PFSK-1 (cell line): ENCODE results near the gene TNFAIP2.

Source experiments
- FOXP2 ChIP-seq: optimal IDR thresholded peaks from 2 replicates; pipeline ENCODE3; 2011; ENCODE audit warnings: borderline replicate concordance, control low read depth, inconsistent platforms; ENCODE audit not compliant: insufficient read depth; ENCODE audit errors: extremely low read length, extremely low read depth
- POLR2AphosphoS5 ChIP-seq: IDR thresholded peaks from 2 replicates; pipeline ENCODE4 v1.6.1; 2012; ENCODE audit warnings: low read depth, mild to moderate bottlenecking, control low read depth, low read length, moderate library complexity
- SIN3A ChIP-seq: IDR thresholded peaks from 2 replicates; pipeline ENCODE4 v1.6.1; 2012; ENCODE audit warnings: mild to moderate bottlenecking, low read length, moderate library complexity, borderline replicate concordance; ENCODE audit not compliant: insufficient read depth
- TAF1 ChIP-seq: IDR thresholded peaks from 2 replicates; pipeline ENCODE4 v1.6.1; 2012; ENCODE audit warnings: low read length, control low read depth, borderline replicate concordance; ENCODE audit not compliant: insufficient read depth
- TF ChIP-seq, protein P1 (sequence below), 2 experiments: IDR thresholded peaks; 2 replicates each; pipeline versions ENCODE4 v1.6.1 to v1.8.0; 2011 to 2012; ENCODE audit warnings: low read depth in 2 of 2, low read length in 2 of 2, control low read depth in 1 of 2, inconsistent platforms in 1 of 2, mild to moderate bottlenecking in 1 of 2, moderate library complexity in 1 of 2; ENCODE audit not compliant: insufficient read depth in 1 of 2

The TNFAIP2 gene

DNA sequence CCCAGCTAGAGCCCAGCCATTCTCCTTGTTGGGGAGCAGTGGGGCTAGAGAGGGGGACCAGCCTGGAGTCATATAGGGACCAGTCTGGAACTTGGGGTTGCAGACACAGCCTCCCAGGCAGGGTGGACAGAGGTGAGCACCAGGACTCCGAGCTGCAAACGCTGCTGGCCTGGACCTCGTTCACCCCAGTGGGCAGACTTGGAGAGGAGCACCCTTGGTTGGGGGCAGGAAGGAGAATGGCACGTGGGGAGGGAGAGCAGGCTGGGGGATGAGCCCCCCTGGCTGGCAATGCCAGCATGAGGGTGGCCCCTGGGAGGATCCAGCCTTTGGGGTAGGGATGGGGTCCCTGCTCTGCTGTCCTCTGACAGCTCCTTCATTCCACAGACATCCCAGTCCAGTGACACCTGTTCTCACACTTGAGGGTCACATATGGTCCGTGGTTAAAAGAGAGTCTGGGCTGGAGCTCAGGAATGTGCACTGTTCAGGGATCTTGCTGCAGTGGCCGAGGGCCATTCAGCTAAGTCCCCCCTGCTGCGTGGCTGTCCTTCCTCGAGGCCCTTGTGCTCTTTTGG lies 36.4 kb upstream of the TNFAIP2 start:
- TF ChIP-seq TAF1 (no peak), FOXP2 (no peak), POLR2AphosphoS5 (no peak), SIN3A (no peak)
- TF ChIP-seq, protein P1, sequence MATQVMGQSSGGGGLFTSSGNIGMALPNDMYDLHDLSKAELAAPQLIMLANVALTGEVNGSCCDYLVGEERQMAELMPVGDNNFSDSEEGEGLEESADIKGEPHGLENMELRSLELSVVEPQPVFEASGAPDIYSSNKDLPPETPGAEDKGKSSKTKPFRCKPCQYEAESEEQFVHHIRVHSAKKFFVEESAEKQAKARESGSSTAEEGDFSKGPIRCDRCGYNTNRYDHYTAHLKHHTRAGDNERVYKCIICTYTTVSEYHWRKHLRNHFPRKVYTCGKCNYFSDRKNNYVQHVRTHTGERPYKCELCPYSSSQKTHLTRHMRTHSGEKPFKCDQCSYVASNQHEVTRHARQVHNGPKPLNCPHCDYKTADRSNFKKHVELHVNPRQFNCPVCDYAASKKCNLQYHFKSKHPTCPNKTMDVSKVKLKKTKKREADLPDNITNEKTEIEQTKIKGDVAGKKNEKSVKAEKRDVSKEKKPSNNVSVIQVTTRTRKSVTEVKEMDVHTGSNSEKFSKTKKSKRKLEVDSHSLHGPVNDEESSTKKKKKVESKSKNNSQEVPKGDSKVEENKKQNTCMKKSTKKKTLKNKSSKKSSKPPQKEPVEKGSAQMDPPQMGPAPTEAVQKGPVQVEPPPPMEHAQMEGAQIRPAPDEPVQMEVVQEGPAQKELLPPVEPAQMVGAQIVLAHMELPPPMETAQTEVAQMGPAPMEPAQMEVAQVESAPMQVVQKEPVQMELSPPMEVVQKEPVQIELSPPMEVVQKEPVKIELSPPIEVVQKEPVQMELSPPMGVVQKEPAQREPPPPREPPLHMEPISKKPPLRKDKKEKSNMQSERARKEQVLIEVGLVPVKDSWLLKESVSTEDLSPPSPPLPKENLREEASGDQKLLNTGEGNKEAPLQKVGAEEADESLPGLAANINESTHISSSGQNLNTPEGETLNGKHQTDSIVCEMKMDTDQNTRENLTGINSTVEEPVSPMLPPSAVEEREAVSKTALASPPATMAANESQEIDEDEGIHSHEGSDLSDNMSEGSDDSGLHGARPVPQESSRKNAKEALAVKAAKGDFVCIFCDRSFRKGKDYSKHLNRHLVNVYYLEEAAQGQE (IDR thresholded peaks at IDR 0.05; ENCODE audit: insufficient read depth in 1 of 2, low read depth in 2 of 2, low read length in 2 of 2), result no peak

DNA sequence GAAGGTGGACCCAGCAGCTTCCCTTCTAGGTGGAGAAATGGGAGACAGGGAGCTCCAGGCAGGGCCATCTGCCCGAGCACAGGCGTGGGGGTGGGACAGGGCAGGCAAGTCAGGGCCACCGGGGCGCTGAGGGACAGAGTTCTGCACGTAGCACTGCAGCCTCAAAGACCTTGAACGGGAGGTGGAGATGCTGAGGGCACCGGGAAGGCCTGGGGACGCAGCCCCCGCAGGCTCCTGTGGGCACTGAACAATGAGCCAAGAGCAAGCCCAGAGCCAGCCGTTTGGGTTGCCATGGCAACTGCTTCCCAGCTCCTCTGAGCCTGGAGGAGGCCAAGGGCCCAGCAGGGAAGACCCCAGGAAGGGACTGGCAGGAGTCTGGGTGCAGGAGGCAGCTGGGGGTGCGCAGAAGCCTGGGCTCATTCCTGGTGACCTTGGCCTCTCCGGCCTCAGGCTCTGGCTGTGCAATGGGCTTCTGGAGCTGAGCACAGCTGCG lies 35.9 kb upstream of the TNFAIP2 start:
- TF ChIP-seq, protein P1 (IDR thresholded peaks at IDR 0.05; ENCODE audit: insufficient read depth in 1 of 2, low read depth in 2 of 2, low read length in 2 of 2), result no peak
- TF ChIP-seq POLR2AphosphoS5, result no peak
- TF ChIP-seq SIN3A, result no peak
- TF ChIP-seq FOXP2, result no peak
- no peak for TF ChIP-seq TAF1

DNA sequence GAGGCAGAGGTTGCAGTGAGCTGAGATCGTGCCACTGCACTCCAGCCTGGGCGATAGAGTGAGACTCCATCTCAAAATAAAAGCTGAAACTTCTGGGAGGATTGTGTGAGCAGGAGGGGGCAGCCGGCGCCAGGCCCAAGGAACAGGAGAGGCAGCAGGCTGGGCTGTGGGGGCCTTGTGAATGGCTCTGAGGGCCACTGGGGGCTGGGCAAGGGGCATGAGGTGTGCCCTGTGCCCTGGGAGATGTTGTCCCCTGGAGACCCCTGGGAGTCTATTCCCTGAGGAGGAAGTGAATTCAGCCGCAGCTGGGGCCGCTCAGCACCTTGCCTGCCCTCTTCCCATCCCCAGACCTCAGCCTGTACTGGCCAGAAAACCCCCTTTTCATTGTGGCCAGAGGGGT lies 34.3 kb upstream of the TNFAIP2 start:
- TF ChIP-seq POLR2AphosphoS5, result no peak
- no peak for TF ChIP-seq FOXP2
- no peak for TF ChIP-seq TAF1
- TF ChIP-seq, protein P1 (IDR thresholded peaks at IDR 0.05; ENCODE audit: insufficient read depth in 1 of 2, low read depth in 2 of 2, low read length in 2 of 2), result no peak

DNA sequence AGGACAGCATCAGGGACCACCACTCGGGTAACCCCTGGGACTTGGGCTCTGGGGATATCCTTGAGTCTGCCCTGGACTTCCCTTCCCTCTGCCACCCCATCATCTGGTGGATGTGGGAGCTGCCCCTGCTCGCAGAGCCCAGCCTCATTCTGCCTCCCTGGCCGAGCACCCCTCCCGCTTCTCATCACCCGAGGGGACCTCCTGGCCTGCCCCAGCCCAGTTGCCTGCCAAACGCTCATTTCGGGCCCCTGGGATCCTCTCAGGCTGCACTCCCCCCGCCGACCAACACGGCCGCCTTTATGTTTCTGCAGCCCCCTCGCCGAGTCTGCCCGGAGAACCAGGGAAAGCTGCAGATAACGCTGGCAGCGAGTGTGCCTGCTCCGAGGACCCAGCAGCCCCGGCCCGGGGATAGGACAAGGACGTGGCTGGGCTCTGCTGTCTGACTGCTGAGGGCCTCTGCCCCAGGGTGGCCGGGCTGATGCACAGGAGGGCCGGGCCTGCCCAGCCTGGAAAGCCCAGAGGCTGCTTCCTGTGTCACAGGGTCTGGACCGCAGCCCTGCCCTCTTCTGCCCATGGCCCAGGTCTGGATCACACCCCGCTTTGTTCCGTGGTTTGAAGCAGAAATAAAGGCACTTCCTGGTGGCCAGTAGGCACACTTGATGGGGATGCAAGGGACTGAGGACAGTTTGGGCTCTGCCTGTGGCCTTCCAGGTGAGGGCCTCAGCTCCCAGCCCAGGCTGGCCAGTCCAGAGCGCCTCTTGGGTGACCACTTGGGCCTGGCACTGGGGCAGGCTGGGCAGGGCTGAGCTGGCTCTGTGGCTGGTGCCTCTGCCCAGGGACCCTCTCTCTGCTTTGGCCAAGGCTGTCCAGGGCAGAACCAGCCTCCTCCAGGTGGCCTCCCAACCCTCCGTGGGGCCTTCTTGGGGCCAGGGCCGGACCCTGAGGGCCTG lies 33.6 kb upstream of the TNFAIP2 start:
- TF ChIP-seq SIN3A (no peak), POLR2AphosphoS5 (no peak), FOXP2 (no peak), TAF1 (no peak)
- TF ChIP-seq, protein P1 (IDR thresholded peaks at IDR 0.05; ENCODE audit: insufficient read depth in 1 of 2, low read depth in 2 of 2, low read length in 2 of 2), result no peak
